ENCODE data around the gene EFEMP2.
A peak's percentile ranks its signal among the peaks of the same experiment; 100 is the strongest.

EFEMP2 gene

GRCh38 chr11:65817835-65818680 is 54.5 kb downstream of the EFEMP2 start:
- DNase-seq = peak; percentile 91

- DNase-seq = no peak
These were observed 55.2 kb downstream of the EFEMP2 start for GRCh38 chr11:65817312-65817834.

- no peak for DNase-seq
These were observed 55.9 kb downstream of the EFEMP2 start for GRCh38 chr11:65816696-65817095.

Measured in NCI-H1092 treated with DMSO at 0.1 percent for 48 hours (cell line).